Measurements from ENCODE around the gene CFAP100. TPM values are rescaled to one million over a fixed set of nuclear protein-coding genes. Genes with fewer than 3 reads are reported as not detected.

The CFAP100 gene
- polyA plus RNA-seq, 3 donors: not detected

DNA sequence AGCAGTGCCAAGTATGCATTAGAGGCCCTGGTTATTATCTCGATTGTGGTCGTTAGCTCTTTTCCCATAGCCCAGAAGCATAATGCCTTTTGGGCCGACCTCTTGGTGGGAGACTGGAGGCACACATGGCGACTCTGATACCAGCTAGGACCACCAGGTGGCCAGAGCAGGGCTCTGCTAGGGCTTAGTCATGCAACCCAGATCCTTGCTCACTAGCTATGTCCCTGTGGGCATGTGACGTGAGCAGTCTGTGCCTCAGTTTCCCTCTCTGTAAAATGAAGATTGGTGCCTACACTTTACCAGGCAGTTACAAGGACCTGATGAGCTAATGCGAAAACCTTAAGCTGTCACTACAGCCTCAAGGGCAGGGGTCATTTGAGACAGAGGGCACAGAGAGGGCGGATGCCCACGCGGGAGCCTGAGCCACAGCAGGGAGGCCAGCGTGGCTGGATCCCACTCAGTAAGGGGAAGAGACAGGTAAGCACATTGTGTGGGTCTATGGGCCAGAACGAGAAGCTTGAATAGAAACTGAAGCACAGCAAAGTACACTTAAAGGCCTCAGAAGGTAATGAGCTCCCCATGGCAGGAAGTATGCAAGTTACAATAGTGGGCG lies 46.3 kb upstream of the CFAP100 start:
- Histone ChIP-seq H3K79me2 (ENCODE audit: insufficient read depth, low read length) (no peaks in the 10 kb centered on the region), H2AFZ (ENCODE audit: insufficient read depth, low read depth, low read length, poor library complexity, severe bottlenecking) (no peak overlapping the region), H3K27ac (ENCODE audit: low read depth in 1 of 2, low read length in 2 of 2) (no peak overlapping the region), H4K20me1 (ENCODE audit: insufficient read depth, low read length) (no peaks in the 10 kb centered on the region), H3K4me2 (replicated peaks; ENCODE audit: extremely low read depth, low read length, poor library complexity, severe bottlenecking) (no peak overlapping the region), H3K9ac (ENCODE audit: insufficient read depth, low read length, poor library complexity, severe bottlenecking) (no peak overlapping the region), H3K36me3 (replicated peaks in 1 of 2; ENCODE audit: control insufficient read depth in 1 of 2, insufficient read depth in 2 of 2, low read length in 2 of 2) (no peaks in the 10 kb centered on the region), H3K9me3 (replicated peaks in 1 of 2; ENCODE audit: control insufficient read depth in 1 of 2, insufficient read depth in 1 of 2, low read length in 2 of 2) (no peaks in the 10 kb centered on the region), H3K4me1 (ENCODE audit: control insufficient read depth in 1 of 2, insufficient read depth in 2 of 2, low read length in 2 of 2) (no peaks in the 10 kb centered on the region), H3K4me3 (replicated peaks in 1 of 3; ENCODE audit: low read depth in 2 of 3, low read length in 3 of 3) (no peak overlapping the region), H3K27me3 (ENCODE audit: control insufficient read depth in 2 of 2, insufficient read depth in 2 of 2, low read length in 2 of 2) (no peaks in the 10 kb centered on the region)
- WGBS (ENCODE audit: insufficient coverage): 95% methylated on average over 11 of the region's 12 CpGs
- TF ChIP-seq, protein P1, sequence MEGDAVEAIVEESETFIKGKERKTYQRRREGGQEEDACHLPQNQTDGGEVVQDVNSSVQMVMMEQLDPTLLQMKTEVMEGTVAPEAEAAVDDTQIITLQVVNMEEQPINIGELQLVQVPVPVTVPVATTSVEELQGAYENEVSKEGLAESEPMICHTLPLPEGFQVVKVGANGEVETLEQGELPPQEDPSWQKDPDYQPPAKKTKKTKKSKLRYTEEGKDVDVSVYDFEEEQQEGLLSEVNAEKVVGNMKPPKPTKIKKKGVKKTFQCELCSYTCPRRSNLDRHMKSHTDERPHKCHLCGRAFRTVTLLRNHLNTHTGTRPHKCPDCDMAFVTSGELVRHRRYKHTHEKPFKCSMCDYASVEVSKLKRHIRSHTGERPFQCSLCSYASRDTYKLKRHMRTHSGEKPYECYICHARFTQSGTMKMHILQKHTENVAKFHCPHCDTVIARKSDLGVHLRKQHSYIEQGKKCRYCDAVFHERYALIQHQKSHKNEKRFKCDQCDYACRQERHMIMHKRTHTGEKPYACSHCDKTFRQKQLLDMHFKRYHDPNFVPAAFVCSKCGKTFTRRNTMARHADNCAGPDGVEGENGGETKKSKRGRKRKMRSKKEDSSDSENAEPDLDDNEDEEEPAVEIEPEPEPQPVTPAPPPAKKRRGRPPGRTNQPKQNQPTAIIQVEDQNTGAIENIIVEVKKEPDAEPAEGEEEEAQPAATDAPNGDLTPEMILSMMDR (IDR thresholded peaks at IDR 0.05): no peak
- no peaks in the 10 kb centered on the region for H3K36me3 Mint-ChIP-seq
- no peak overlapping the region for H3K27ac Mint-ChIP-seq
- H3K9me3 Mint-ChIP-seq: peaks cover 0 to 2% (median 0%) of the 10 kb centered on the region in 7 donors
- intact Hi-C loops (cut with micrococcal nuclease): no loop called here
- H3K27me3 Mint-ChIP-seq (ENCODE audit: low read depth in 3 of 3): peaks cover 3 to 9% (median 6%) of the 10 kb centered on the region in 3 donors
- DNase-seq: no peak
- no peaks in the 10 kb centered on the region for H3K4me1 Mint-ChIP-seq
- no peak overlapping the region for H3K4me3 Mint-ChIP-seq

DNA sequence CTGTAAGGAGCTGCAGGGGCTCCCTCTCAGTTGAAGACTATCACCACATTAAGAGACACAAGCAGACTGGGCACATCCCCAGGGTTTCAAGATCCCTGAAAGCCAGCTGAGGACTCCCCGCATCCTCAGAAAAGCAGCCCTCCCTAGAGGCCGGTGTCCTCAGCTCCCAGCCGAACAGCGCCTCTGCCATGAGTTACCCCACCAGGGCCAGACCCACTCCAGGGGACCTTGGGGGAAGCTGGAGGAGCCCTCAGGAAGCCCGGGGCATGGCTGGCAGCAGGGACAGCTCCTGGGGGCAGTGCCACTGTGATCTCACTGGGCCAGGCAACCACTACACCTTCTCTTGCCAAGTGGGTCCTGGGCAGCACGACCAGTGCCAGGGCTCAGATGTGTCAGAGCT lies 45.6 kb upstream of the CFAP100 start:
- no peak overlapping the region for H3K27ac ChIP-seq (ENCODE audit: low read depth in 1 of 2, low read length in 2 of 2)
- peaks cover 0 to 1% (median 0%) of the 10 kb centered on the region in 7 donors for H3K9me3 Mint-ChIP-seq
- H3K27me3 ChIP-seq (ENCODE audit: control insufficient read depth in 2 of 2, insufficient read depth in 2 of 2, low read length in 2 of 2): peaks cover 0 to 3% of the 10 kb centered on the region in 2 donors
- TF ChIP-seq, protein P1 (IDR thresholded peaks at IDR 0.05): no peak
- no peaks in the 10 kb centered on the region for H3K36me3 ChIP-seq (replicated peaks in 1 of 2; ENCODE audit: control insufficient read depth in 1 of 2, insufficient read depth in 2 of 2, low read length in 2 of 2)
- H3K4me2 ChIP-seq (replicated peaks; ENCODE audit: extremely low read depth, low read length, poor library complexity, severe bottlenecking): no peak overlapping the region
- no peak overlapping the region for H3K4me3 ChIP-seq (replicated peaks in 1 of 3; ENCODE audit: low read depth in 2 of 3, low read length in 3 of 3)
- H3K4me3 Mint-ChIP-seq: no peak overlapping the region
- no peaks in the 10 kb centered on the region for H4K20me1 ChIP-seq (ENCODE audit: insufficient read depth, low read length)
- no peaks in the 10 kb centered on the region for H3K9me3 ChIP-seq (replicated peaks in 1 of 2; ENCODE audit: control insufficient read depth in 1 of 2, insufficient read depth in 1 of 2, low read length in 2 of 2)
- H3K79me2 ChIP-seq (ENCODE audit: insufficient read depth, low read length): no peaks in the 10 kb centered on the region
- H3K27me3 Mint-ChIP-seq (ENCODE audit: low read depth in 3 of 3): peaks cover 4 to 15% (median 8%) of the 10 kb centered on the region in 3 donors
- H3K4me1 Mint-ChIP-seq: no peaks in the 10 kb centered on the region
- no peak overlapping the region for H2AFZ ChIP-seq (ENCODE audit: insufficient read depth, low read depth, low read length, poor library complexity, severe bottlenecking)
- intact Hi-C loops (cut with micrococcal nuclease): no loop called here
- WGBS (ENCODE audit: insufficient coverage): 90% methylated on average over 6 of the region's 6 CpGs
- H3K27ac Mint-ChIP-seq: no peak overlapping the region
- no peak overlapping the region for H3K9ac ChIP-seq (ENCODE audit: insufficient read depth, low read length, poor library complexity, severe bottlenecking)
- DNase-seq: no peak
- no peaks in the 10 kb centered on the region for H3K36me3 Mint-ChIP-seq
- H3K4me1 ChIP-seq (ENCODE audit: control insufficient read depth in 1 of 2, insufficient read depth in 2 of 2, low read length in 2 of 2): no peaks in the 10 kb centered on the region

Measured in CD14-positive monocyte (primary cell).